Measurements from ENCODE around the gene KCNJ16. TPM values are rescaled to one million over a fixed set of nuclear protein-coding genes. Genes with fewer than 3 reads are reported as not detected.

KCNJ16 gene
- total RNA-seq, 1 donor from 2014 or later = not detected

- TF ChIP-seq CTCF (IDR thresholded peaks at IDR 0.05; ENCODE audit: insufficient read depth, low read length, severe bottlenecking) = no peak
- no peak overlapping the region for H3K4me3 ChIP-seq (ENCODE audit: low read depth, low read length)
- no peak for DNase-seq (ENCODE audit: low read depth)
- H3K36me3 ChIP-seq (ENCODE audit: control insufficient read depth, insufficient read depth, low read length) = no peaks in the 10 kb centered on the region
- no peak for FAIRE-seq
- no peaks in the 10 kb centered on the region for H3K27me3 ChIP-seq (ENCODE audit: control insufficient read depth, insufficient read depth, low read length)
These were observed 1.2 kb downstream of the KCNJ16 start for GRCh38 chr17:70076189-70076588.

- no peak overlapping the region for H3K4me3 ChIP-seq (ENCODE audit: low read depth, low read length)
- H3K27me3 ChIP-seq (ENCODE audit: control insufficient read depth, insufficient read depth, low read length) = no peaks in the 10 kb centered on the region
- DNase-seq (ENCODE audit: low read depth) = no peak
- no peaks in the 10 kb centered on the region for H3K36me3 ChIP-seq (ENCODE audit: control insufficient read depth, insufficient read depth, low read length)
- no peak for FAIRE-seq
- no peak for TF ChIP-seq CTCF (IDR thresholded peaks at IDR 0.05; ENCODE audit: insufficient read depth, low read length, severe bottlenecking)
These were observed 1.8 kb downstream of the KCNJ16 start for GRCh38 chr17:70076831-70077230.

- H3K36me3 ChIP-seq (ENCODE audit: control insufficient read depth, insufficient read depth, low read length) = no peaks in the 10 kb centered on the region
- no peak overlapping the region for H3K4me3 ChIP-seq (ENCODE audit: low read depth, low read length)
- DNase-seq (ENCODE audit: low read depth) = no peak
- no peak for FAIRE-seq
- no peaks in the 10 kb centered on the region for H3K27me3 ChIP-seq (ENCODE audit: control insufficient read depth, insufficient read depth, low read length)
- TF ChIP-seq CTCF (IDR thresholded peaks at IDR 0.05; ENCODE audit: insufficient read depth, low read length, severe bottlenecking) = no peak
These were observed 3.5 kb downstream of the KCNJ16 start for GRCh38 chr17:70078549-70078948.

GRCh38 chr17:70078994-70079531 lies 4.0 kb downstream of the KCNJ16 start:
- Histone ChIP-seq H3K36me3 (ENCODE audit: control insufficient read depth, insufficient read depth, low read length) (no peaks in the 10 kb centered on the region), H3K27me3 (ENCODE audit: control insufficient read depth, insufficient read depth, low read length) (no peaks in the 10 kb centered on the region), H3K4me3 (ENCODE audit: low read depth, low read length) (no peak overlapping the region)
- DNase-seq (ENCODE audit: low read depth) = no peak
- no peak for TF ChIP-seq CTCF (IDR thresholded peaks at IDR 0.05; ENCODE audit: insufficient read depth, low read length, severe bottlenecking)
- FAIRE-seq = no peak

DNA sequence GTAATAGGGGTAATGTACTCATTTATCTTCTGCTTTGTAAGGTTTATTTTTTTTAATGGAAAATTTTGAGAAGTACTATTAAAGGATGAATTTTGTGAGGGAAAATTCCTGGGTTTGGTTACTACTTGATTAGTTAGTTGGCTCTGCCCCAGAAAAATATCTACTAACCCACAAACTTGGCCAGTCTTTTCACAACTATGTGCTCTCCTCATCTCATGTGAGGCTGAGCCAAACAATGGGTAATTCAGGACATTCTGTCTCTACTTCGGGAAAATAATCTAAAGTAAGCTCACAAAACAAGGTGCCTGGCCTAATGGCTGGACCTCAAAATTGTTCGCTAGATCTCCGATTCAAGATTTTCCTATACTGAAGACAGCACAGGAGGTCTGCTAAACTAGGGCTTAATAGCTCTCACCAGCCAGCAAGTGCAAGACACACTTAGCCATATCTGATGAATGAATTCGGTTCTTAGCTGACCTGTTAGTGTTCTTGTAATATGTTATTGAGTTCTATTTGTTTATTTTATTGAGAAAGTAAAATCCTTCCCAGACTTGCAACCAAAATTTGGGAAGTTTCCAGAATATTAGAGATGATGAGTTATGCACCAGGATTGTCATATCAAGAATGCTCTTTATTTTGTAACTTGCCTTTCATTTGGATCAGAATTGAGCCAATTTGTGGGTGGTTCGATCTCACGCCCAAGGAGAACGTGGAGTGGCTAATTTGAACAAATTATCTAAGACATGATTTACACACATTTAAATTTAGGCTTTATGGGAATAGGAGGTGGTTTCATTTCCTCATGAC lies 5.7 kb downstream of the KCNJ16 start:
- no peak for DNase-seq (ENCODE audit: low read depth)
- H3K36me3 ChIP-seq (ENCODE audit: control insufficient read depth, insufficient read depth, low read length) = no peaks in the 10 kb centered on the region
- no peak for FAIRE-seq
- no peak for TF ChIP-seq CTCF (IDR thresholded peaks at IDR 0.05; ENCODE audit: insufficient read depth, low read length, severe bottlenecking)
- no peaks in the 10 kb centered on the region for H3K27me3 ChIP-seq (ENCODE audit: control insufficient read depth, insufficient read depth, low read length)
- H3K4me3 ChIP-seq (ENCODE audit: low read depth, low read length) = no peak overlapping the region
